ACHN (cell line): ENCODE measurements around the gene SNAP47.

Source experiments
- DNase-seq: peaks from one replicate; pipeline ENCODE4 v3.0.0-alpha.2; 2015
- in situ Hi-C: cut with HindIII; loops from 2 replicates; pipeline ENCODE4 v1.10.0; 2017; ENCODE audit warnings: low sequenced_read_pairs, low pct_ligation_motif_present, low pct_unique_long_range_greater_than_20kb

The SNAP47 gene

GRCh38 chr1:227774821-227775661, 39.8 kb downstream of the SNAP47 start:
- no peak for DNase-seq

GRCh38 chr1:227775841-227776240, 40.6 kb downstream of the SNAP47 start:
- DNase-seq = no peak
- in situ Hi-C loops = no loop called here

More at GRCh38 chr1:227774821-227775661, 39.8 kb downstream of the SNAP47 start:
- in situ Hi-C loops = loop anchor here (25.0 kb wide), 1 partner anchor 162 kb away; the partner anchor contains the start of gene WNT9A

GRCh38 chr1:227776331-227776771, 41.1 kb downstream of the SNAP47 start:
- in situ Hi-C loops = no loop called here
- DNase-seq = no peak

- DNase-seq = no peak
- in situ Hi-C loops = no loop called here
Measured at GRCh38 chr1:227777156-227777555, 41.9 kb downstream of the SNAP47 start.

GRCh38 chr1:227777646-227778045, 42.4 kb downstream of the SNAP47 start:
- in situ Hi-C loops = no loop called here
- no peak for DNase-seq

GRCh38 chr1:227778401-227778947, 43.2 kb downstream of the SNAP47 start:
- in situ Hi-C loops = no loop called here
- no peak for DNase-seq

- no peak for DNase-seq
- in situ Hi-C loops = no loop called here
Measured at GRCh38 chr1:227779021-227779441, 43.8 kb downstream of the SNAP47 start.

GRCh38 chr1:227779685-227780084, 44.5 kb downstream of the SNAP47 start:
- in situ Hi-C loops = no loop called here
- no peak for DNase-seq

- in situ Hi-C loops = no loop called here
- no peak for DNase-seq
Measured at GRCh38 chr1:227780101-227781044, 45.1 kb downstream of the SNAP47 start.

GRCh38 chr1:227781314-227781930, 46.2 kb downstream of the SNAP47 start:
- DNase-seq = no peak
- in situ Hi-C loops = no loop called here

GRCh38 chr1:227782226-227782625, 47.0 kb downstream of the SNAP47 start:
- DNase-seq = no peak
- in situ Hi-C loops = no loop called here

GRCh38 chr1:227785094-227785804, 50.0 kb downstream of the SNAP47 start:
- DNase-seq = no peak
- in situ Hi-C loops = no loop called here

- in situ Hi-C loops = no loop called here
- DNase-seq = no peak
Measured at GRCh38 chr1:227785805-227786671, 50.8 kb downstream of the SNAP47 start.

GRCh38 chr1:227786673-227787512, 51.7 kb downstream of the SNAP47 start:
- in situ Hi-C loops = no loop called here
- peak; percentile 23 for DNase-seq

- in situ Hi-C loops = no loop called here
- peak; percentile 96 for DNase-seq
Measured at GRCh38 chr1:227787513-227788270, 52.5 kb downstream of the SNAP47 start.
